H1 (cell line): ENCODE measurements around the gene ZIC5. TPM values are rescaled to one million over a fixed set of nuclear protein-coding genes. Genes with fewer than 3 reads are reported as not detected.

ENCODE experiments used
- CTCF ChIA-PET: fragments of 300-600 bp; sonication (Branson Sonifier 250); formaldehyde crosslinking; loops from one replicate; lab custom pipeline; 2021; ENCODE audit not compliant: partially characterized antibody; lab: Charles Lee
- POLR2A ChIA-PET: fragments of 300-600 bp; sonication (Branson Sonifier 250); formaldehyde crosslinking; loops from one replicate; lab custom pipeline; 2021; ENCODE audit warnings: inconsistent platforms; ENCODE audit not compliant: partially characterized antibody; lab: Charles Lee
- DNase-seq, 2 experiments: peaks; one replicate each; pipeline versions ENCODE4 v3.0.0 to v3.0.0-alpha.2; 2010 to 2022; ENCODE audit warnings: low spot score in 2 of 2, low read depth in 1 of 2, mixed read lengths in 1 of 2
- FAIRE-seq: peaks from 2 replicates; lab custom pipeline; 2011; peaks lifted over from hg19 to GRCh38; lab: Jason Lieb, UNC
- H2AFZ ChIP-seq: 2 replicates; pipeline ENCODE4 v1.8.1; 2012; ENCODE audit warnings: low read length, inconsistent platforms
- H2AK5ac ChIP-seq: 2 replicates; pipeline ENCODE4 v1.6.1; 2013; ENCODE audit warnings: low read depth, low read length
- H2BK120ac ChIP-seq: replicated peaks from 2 replicates; pipeline ENCODE3; 2013; ENCODE audit warnings: low read depth, low read length, inconsistent platforms
- H2BK12ac ChIP-seq: 2 replicates; pipeline ENCODE4 v1.6.1; 2013; ENCODE audit warnings: low read depth, low read length
- H2BK15ac ChIP-seq: 2 replicates; pipeline ENCODE4 v1.6.1; 2013; ENCODE audit warnings: low read length
- H2BK20ac ChIP-seq: 2 replicates; pipeline ENCODE4 v1.6.1; 2013; ENCODE audit warnings: low read length
- H2BK5ac ChIP-seq: 2 replicates; pipeline ENCODE4 v1.6.1; 2013; ENCODE audit warnings: low read depth, low read length
- H3K14ac ChIP-seq: 2 replicates; pipeline ENCODE4 v1.6.1; 2013; ENCODE audit warnings: inconsistent platforms; ENCODE audit not compliant: insufficient read length
- H3K18ac ChIP-seq: 2 replicates; pipeline ENCODE4 v1.6.1; 2013; ENCODE audit warnings: low read length; ENCODE audit errors: extremely low read depth
- H3K23ac ChIP-seq: 2 replicates; pipeline ENCODE4 v1.6.1; 2013; ENCODE audit warnings: inconsistent platforms; ENCODE audit not compliant: insufficient read length
- H3K23me2 ChIP-seq: 2 replicates; pipeline ENCODE4 v1.6.1; 2013; ENCODE audit warnings: low read depth, low read length
- H3K27ac ChIP-seq: 2 replicates; pipeline ENCODE4 v1.6.1; 2011; ENCODE audit warnings: low read depth, low read length, inconsistent platforms
- H3K27me3 ChIP-seq, 4 experiments: replicated peaks in 1 of 4; 1 replicate in 1 of 4; 2 replicates in 3 of 4; pipeline versions ENCODE4 v1.6.1 to v1.8.1; 2011 to 2013; ENCODE audit warnings: low read length in 3 of 4, mild to moderate bottlenecking in 3 of 4, inconsistent platforms in 2 of 4, mixed read lengths in 2 of 4, moderate library complexity in 1 of 4; ENCODE audit not compliant: control insufficient read depth in 3 of 4, insufficient read depth in 3 of 4; ENCODE audit errors: extremely low read depth in 1 of 4
- H3K36me3 ChIP-seq, 4 experiments: 2 replicates each; pipeline versions ENCODE4 v1.6.1 to v1.8.1; 2011 to 2013; ENCODE audit warnings: mild to moderate bottlenecking in 4 of 4, low read length in 3 of 4, moderate library complexity in 2 of 4, control low read depth in 1 of 4, inconsistent platforms in 1 of 4; ENCODE audit not compliant: insufficient read depth in 4 of 4, control insufficient read depth in 2 of 4
- H3K4ac ChIP-seq: replicated peaks from 2 replicates; pipeline ENCODE3; 2013; ENCODE audit warnings: low read length, low read depth, mixed read lengths, inconsistent platforms; ENCODE audit not compliant: insufficient read length
- H3K4me1 ChIP-seq, 4 experiments: replicated peaks in 1 of 4; 1 replicate in 1 of 4; 2 replicates in 3 of 4; pipeline versions ENCODE4 v1.6.1 to v1.8.1; 2011 to 2013; ENCODE audit warnings: low read length in 3 of 4, inconsistent platforms in 2 of 4, mixed read lengths in 1 of 4; ENCODE audit not compliant: insufficient read depth in 4 of 4, control insufficient read depth in 3 of 4
- H3K4me2 ChIP-seq, 2 experiments: 2 replicates each; pipeline versions ENCODE4 v1.6.1 to v1.8.1; 2011 to 2013; ENCODE audit warnings: low read depth in 2 of 2, low read length in 2 of 2, control low read depth in 1 of 2, inconsistent platforms in 1 of 2, mild to moderate bottlenecking in 1 of 2; ENCODE audit not compliant: insufficient read depth in 1 of 2
- H3K4me3 ChIP-seq, 4 experiments: fragments of 200-600, 300-600 bp in 1 of 4; sonication (generic), shearing (Covaris generic), sonication (Bioruptor Twin) in 1 of 4; 2 replicates each; pipeline versions ENCODE4 v1.5.1 to v1.8.1; 2011 to 2016; ENCODE audit warnings: low read length in 4 of 4, low read depth in 3 of 4, control low read depth in 2 of 4, inconsistent platforms in 2 of 4, mild to moderate bottlenecking in 2 of 4, mixed read lengths in 1 of 4, moderate library complexity in 1 of 4; ENCODE audit not compliant: insufficient read depth in 2 of 4; ENCODE audit errors: extremely low read depth in 1 of 4
- H3K56ac ChIP-seq: replicated peaks from 2 replicates; pipeline ENCODE3; 2013; ENCODE audit warnings: low read depth, mild to moderate bottlenecking, mixed read lengths, low read length, inconsistent platforms; ENCODE audit not compliant: insufficient read length
- H3K79me1 ChIP-seq: 2 replicates; pipeline ENCODE4 v1.6.1; 2013; ENCODE audit warnings: low read depth, low read length, control low read depth
- H3K79me2 ChIP-seq, 2 experiments: 2 replicates each; pipeline versions ENCODE4 v1.6.1 to v1.8.1; 2012 to 2013; ENCODE audit warnings: low read length in 2 of 2, mild to moderate bottlenecking in 2 of 2, inconsistent platforms in 1 of 2; ENCODE audit not compliant: insufficient read depth in 2 of 2, control insufficient read depth in 1 of 2
- H3K9ac ChIP-seq, 4 experiments: replicated peaks in 1 of 4; 1 replicate in 1 of 4; 2 replicates in 3 of 4; pipeline versions ENCODE4 v1.6.1 to v1.8.1; 2011 to 2013; ENCODE audit warnings: low read depth in 3 of 4, low read length in 3 of 4, control low read depth in 2 of 4, mild to moderate bottlenecking in 2 of 4, moderate library complexity in 2 of 4, inconsistent platforms in 1 of 4; ENCODE audit errors: extremely low read depth in 1 of 4
- H3K9me3 ChIP-seq, 2 experiments: 2 replicates each; pipeline versions ENCODE4 v1.6.1 to v1.8.1; 2012 to 2013; ENCODE audit warnings: mild to moderate bottlenecking in 2 of 2, moderate library complexity in 2 of 2, control low read depth in 1 of 2, inconsistent platforms in 1 of 2, low read depth in 1 of 2, low read length in 1 of 2, mixed read lengths in 1 of 2; ENCODE audit not compliant: insufficient read depth in 2 of 2
- H4K20me1 ChIP-seq, 2 experiments: replicated peaks in 1 of 2; 2 replicates each; pipeline versions ENCODE3 to v1.8.1; 2011 to 2013; ENCODE audit warnings: inconsistent platforms in 2 of 2, low read length in 2 of 2, mild to moderate bottlenecking in 1 of 2; ENCODE audit not compliant: insufficient read depth in 2 of 2, control insufficient read depth in 1 of 2
- H4K5ac ChIP-seq: 2 replicates; pipeline ENCODE4 v1.6.1; 2013; ENCODE audit warnings: low read length, low read depth, mixed read lengths, inconsistent platforms; ENCODE audit not compliant: insufficient read length
- H4K8ac ChIP-seq: 2 replicates; pipeline ENCODE4 v1.8.0; 2013; ENCODE audit warnings: mild to moderate bottlenecking, moderate library complexity, low read length, inconsistent platforms; ENCODE audit not compliant: insufficient read depth; ENCODE audit errors: extremely low read depth
- H4K91ac ChIP-seq: replicated peaks from 2 replicates; pipeline ENCODE3; 2013; ENCODE audit warnings: low read length, mixed read lengths, inconsistent platforms; ENCODE audit not compliant: insufficient read length
- CBX8 ChIP-seq: fragments of 300-800, 300-1000 bp; sonication (generic); IDR thresholded peaks from 2 replicates; pipeline ENCODE4 v1.7.1; 2016; ENCODE audit warnings: low read depth, low read length, borderline replicate concordance
- JUND ChIP-seq: IDR thresholded peaks from 2 replicates; pipeline ENCODE4 v1.6.1; 2011; ENCODE audit warnings: mild to moderate bottlenecking, improper control_type of control experiment, low read length
- POLR2A ChIP-seq, 2 experiments: IDR thresholded peaks; 1 replicate in 1 of 2; 2 replicates in 1 of 2; pipeline ENCODE4 v1.6.1; 2011; ENCODE audit warnings: low read depth in 2 of 2, low read length in 2 of 2, mild to moderate bottlenecking in 2 of 2; ENCODE audit errors: control extremely low read depth in 1 of 2
- POLR2AphosphoS5 ChIP-seq: IDR thresholded peaks from 2 replicates; pipeline ENCODE4 v1.6.1; 2011; ENCODE audit warnings: low read depth, low read length
- RAD21 ChIP-seq, 2 experiments: IDR thresholded peaks in 1 of 2; conservative IDR thresholded peaks in 1 of 2; 2 replicates each; pipeline ENCODE4 v1.6.1; 2011; ENCODE audit warnings: low read depth in 2 of 2, low read length in 2 of 2, improper control_type of control experiment in 1 of 2, inconsistent platforms in 1 of 2, mild to moderate bottlenecking in 1 of 2, moderate library complexity in 1 of 2
- RFX5 ChIP-seq: IDR thresholded peaks from 2 replicates; pipeline ENCODE4 v1.6.1; 2011; ENCODE audit warnings: low read depth, low read length, improper control_type of control experiment, borderline replicate concordance
- SAP30 ChIP-seq: fragments of 300-600 bp; sonication (generic); IDR thresholded peaks from 2 replicates; pipeline ENCODE4 v1.7.1; 2012; ENCODE audit warnings: low read length, moderate library complexity, mild to moderate bottlenecking, inconsistent platforms; ENCODE audit not compliant: insufficient read depth, insufficient replicate concordance
- SIX5 ChIP-seq: IDR thresholded peaks from 2 replicates; pipeline ENCODE4 v1.6.1; 2011; ENCODE audit warnings: mild to moderate bottlenecking, low read depth, low read length
- SP1 ChIP-seq: IDR thresholded peaks from 2 replicates; pipeline ENCODE4 v1.6.1; 2011; ENCODE audit warnings: low read depth, low read length
- TAF1 ChIP-seq: IDR thresholded peaks from 2 replicates; pipeline ENCODE4 v1.6.1; 2011; ENCODE audit warnings: mild to moderate bottlenecking, low read depth, low read length
- YY1 ChIP-seq: IDR thresholded peaks from 2 replicates; pipeline ENCODE4 v1.6.1; 2011; ENCODE audit warnings: low read depth, mild to moderate bottlenecking, low read length
- WGBS, 2 experiments: shearing (Covaris generic) in 1 of 2; methylation state at CpG; one replicate each; pipeline versions ENCODE4 v1.1.6 to v1.1.7; 2013 to 2015; ENCODE audit warnings: low lambda C conversion rate in 2 of 2, mixed read lengths in 2 of 2, inconsistent platforms in 1 of 2, low coverage in 1 of 2, missing lambda C conversion rate in 1 of 2; ENCODE audit not compliant: insufficient replicate concordance in 2 of 2, insufficient coverage in 1 of 2, insufficient read length in 1 of 2; ENCODE audit errors: extremely low coverage in 1 of 2, missing lambda C conversion rate in 1 of 2; 5-methylcytosine and 5-hydroxymethylcytosine counted together
- polyA plus RNA-seq, 7 experiments: library from polyadenylated mRNA; depleted of rRNA in 3 of 7; stranded (reverse) in 5 of 7; unstranded in 2 of 7; fragments of >200 nt in 5 of 7; fragments of 200-250 nt in 2 of 7; gene quantifications; 1 replicate in 5 of 7; 2 replicates in 1 of 7; 4 replicates in 1 of 7; pipeline versions ENCODE4 v1.2.1 to v1.2.3, GENCODE V29; 2011 to 2013; ENCODE audit warnings: missing spikeins in 2 of 7, mixed read lengths in 2 of 7
- total RNA-seq: library from RNA; stranded (reverse); fragmentation: NEBNext Ultra II Directional; extraction: Animal tissue kit (Norgen Biotek cat#: 25700); gene quantifications from 2 replicates; pipeline ENCODE4 v1.2.1, GENCODE V29; 2021

Gene ZIC5
- total and polyA plus RNA-seq, 2 of the 8 experiments (the other 6 are each of a cell fraction or from before 2014, with no cell fraction given), result 14.2 to 52.7 TPM

- peaks cover 0 to 14% (median 1%) of the 10 kb centered on the region in 4 experiments; a peak in 6 of 7 replicates for H3K4me1 ChIP-seq
- ChIA-PET POLR2A (interaction anchor here (0.9 to 11.2 kb wide), 8 partner anchors 9 to 507 kb away, joined by 3 to 145 read pairs (median 36); partner anchors contain the start of genes CLYBL and ZIC5), CTCF (interaction anchor here (0.9 to 2.5 kb wide), 10 partner anchors 13 to 328 kb away, joined by 3 to 10 read pairs (median 4); no protein-coding TSS in a partner anchor)
- H3K56ac ChIP-seq, result peak overlapping the region; percentile 90
- H2BK15ac ChIP-seq, result no peak overlapping the region
- H3K23ac ChIP-seq, result no peak overlapping the region
- H3K27me3 ChIP-seq, result peaks cover 0 to 9% (median 0%) of the 10 kb centered on the region in 4 experiments; a peak in 3 of 7 replicates
- peak overlapping the region; percentile 83 to 95 for H3K4me2 ChIP-seq
- no peak overlapping the region for H2BK20ac ChIP-seq
- H3K36me3 ChIP-seq, result peaks cover 18 to 48% (median 31%) of the 10 kb centered on the region in 4 experiments; a peak in 6 of 8 replicates
- DNase-seq, result peak in 1 of 2 experiments; percentile 46
- H4K5ac ChIP-seq, result no peak overlapping the region
- H2AK5ac ChIP-seq, result no peak overlapping the region
- H2AFZ ChIP-seq, result no peak overlapping the region
- peak overlapping the region; percentile 75 for H2BK120ac ChIP-seq
- H3K27ac ChIP-seq, result peak overlapping the region; percentile 32; the same call in 1 of the 2 replicates
- no peak overlapping the region for H4K91ac ChIP-seq
- peak overlapping the region; percentile 76 to 88 (median 82) for H3K9ac ChIP-seq
- H4K8ac ChIP-seq, result no peak overlapping the region
- H3K18ac ChIP-seq, result peak overlapping the region; percentile 52; the same call in 1 of the 2 replicates
- no peaks in the 10 kb centered on the region; a peak in 1 of 4 replicates for H3K9me3 ChIP-seq
- H4K20me1 ChIP-seq, result peaks cover 18 to 27% of the 10 kb centered on the region in 2 experiments
- H3K4me3 ChIP-seq, result peak overlapping the region; percentile 93 to 96 (median 94)
- FAIRE-seq, result peak; percentile 65
- WGBS, 2 experiments, result 3% methylated on average over 42 of the region's 42 CpGs; no CpG with 5 or more reads in 1 of the 2 experiments
- peaks cover 21 to 64% of the 10 kb centered on the region in 2 experiments for H3K79me2 ChIP-seq
- no peak overlapping the region for H2BK5ac ChIP-seq
- H3K79me1 ChIP-seq, result no peaks in the 10 kb centered on the region; the same call in 1 of the 2 replicates
- H3K14ac ChIP-seq, result no peak overlapping the region
- H3K4ac ChIP-seq, result peak overlapping the region; percentile 2
- H2BK12ac ChIP-seq, result no peak overlapping the region
- H3K23me2 ChIP-seq, result peaks cover 32% of the 10 kb centered on the region
- TF ChIP-seq CBX8 (no peak), RFX5 (no peak), SIX5 (no peak), JUND (no peak), RAD21 (IDR thresholded peaks at IDR 0.05 in 1 of 2, conservative IDR thresholded peaks at IDR 0.05 in 1 of 2; ENCODE audit: low read depth in 2 of 2, low read length in 2 of 2) (no peak; a peak in 1 of 4 replicates), POLR2A (IDR thresholded peaks at IDR 0.05; ENCODE audit: control extremely low read depth in 1 of 2, low read depth in 2 of 2, low read length in 2 of 2) (0 out of 3 replicates have a peak, but pooled peaks of 1 of the 2 experiments have one; percentile 38), SAP30 (peak; percentile 7), YY1 (no peak), POLR2AphosphoS5 (peak; percentile 41; the same call in 1 of the 2 replicates), TAF1 (no peak), SP1 (no peak)
Observed at GRCh38 chr13:99983499-99984401, 12.2 kb upstream of the ZIC5 start.
